Parathyroid adenoma (tissue), 2 donors: Measurements from ENCODE around the gene SNRNP48.

Experiments used
- H2AFZ ChIP-seq: fragments of 300-600 bp; sonication (generic); one replicate; pipeline ENCODE4 v1.7.0; 2017; ENCODE audit warnings: antibody characterized with exemption, mild to moderate bottlenecking
- H3K27ac ChIP-seq: fragments of 300-600 bp; sonication (generic); one replicate; pipeline ENCODE4 v1.7.0; 2017
- H3K27me3 ChIP-seq: fragments of 300-600 bp; sonication (generic); one replicate; pipeline ENCODE4 v1.7.0; 2017; ENCODE audit warnings: low read length; ENCODE audit not compliant: control insufficient read depth, insufficient read depth
- H3K36me3 ChIP-seq: fragments of 300-600 bp; sonication (generic); one replicate; pipeline ENCODE4 v1.7.0; 2017; ENCODE audit warnings: low read length; ENCODE audit not compliant: control insufficient read depth, insufficient read depth
- H3K4me1 ChIP-seq: fragments of 300-600 bp; sonication (generic); one replicate; pipeline ENCODE4 v1.7.0; 2017; ENCODE audit warnings: control low read depth
- H3K4me2 ChIP-seq: fragments of 300-600 bp; sonication (generic); one replicate; pipeline ENCODE4 v1.7.0; 2017; ENCODE audit warnings: low read length
- H3K4me3 ChIP-seq: fragments of 300-600 bp; sonication (generic); one replicate; pipeline ENCODE4 v1.7.0; 2017; ENCODE audit warnings: low read depth, low read length
- H3K79me2 ChIP-seq: fragments of 300-600 bp; sonication (generic); one replicate; pipeline ENCODE4 v1.7.0; 2017; ENCODE audit warnings: control low read depth
- H3K9ac ChIP-seq: fragments of 300-600 bp; sonication (generic); one replicate; pipeline ENCODE4 v1.7.0; 2017; ENCODE audit warnings: mild to moderate bottlenecking
- H3K9me3 ChIP-seq: fragments of 300-600 bp; sonication (generic); one replicate; pipeline ENCODE4 v1.7.0; 2017; ENCODE audit warnings: low read length; ENCODE audit not compliant: control insufficient read depth
- CTCF ChIP-seq: fragments of 300-600 bp; sonication (generic); IDR thresholded peaks from one replicate; pipeline ENCODE4 v1.7.0; 2017; ENCODE audit warnings: antibody characterized with exemption, mild to moderate bottlenecking
- donor health status: primary hyperparathyroidism.

SNRNP48 gene

GRCh38 chr6:7562769-7563168 is 27.2 kb upstream of the SNRNP48 start:
- Histone ChIP-seq H3K27ac (no peak overlapping the region), H2AFZ (no peak overlapping the region)

DNA sequence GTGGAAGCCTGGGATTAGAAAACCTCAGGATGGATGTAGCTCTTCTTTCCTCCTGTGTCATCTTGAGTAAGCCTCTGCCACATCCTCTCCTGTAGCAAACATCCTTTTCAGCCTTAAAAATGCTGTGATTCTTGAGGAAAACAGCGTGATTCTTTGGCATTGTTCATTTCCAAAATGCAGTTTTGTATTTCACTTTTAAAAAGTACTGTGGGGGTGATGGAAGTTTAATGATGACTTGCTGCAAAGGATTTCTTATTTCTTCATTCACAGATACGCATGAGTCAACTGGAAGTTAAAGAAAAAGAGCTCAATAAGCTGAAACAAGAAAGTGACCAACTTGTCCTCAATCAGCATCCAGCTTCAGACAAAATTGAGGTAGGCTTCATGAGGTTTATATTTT is 23.9 kb upstream of the SNRNP48 start:
- H3K79me2 ChIP-seq: no peaks in the 10 kb centered on the region
- no peak for TF ChIP-seq CTCF
- H3K4me3 ChIP-seq: no peak overlapping the region
- no peaks in the 10 kb centered on the region for H3K9me3 ChIP-seq
- peaks cover 7% of the 10 kb centered on the region for H3K4me1 ChIP-seq
- H3K27me3 ChIP-seq: no peaks in the 10 kb centered on the region
- H3K9ac ChIP-seq: no peak overlapping the region
- no peak overlapping the region for H3K4me2 ChIP-seq
- no peak overlapping the region for H2AFZ ChIP-seq
- H3K27ac ChIP-seq: no peak overlapping the region
- H3K36me3 ChIP-seq: no peaks in the 10 kb centered on the region

More at GRCh38 chr6:7562769-7563168, 27.2 kb upstream of the SNRNP48 start:
- Histone ChIP-seq H3K9ac (no peak overlapping the region), H3K27me3 (no peaks in the 10 kb centered on the region), H3K4me2 (no peak overlapping the region), H3K79me2 (no peaks in the 10 kb centered on the region), H3K4me3 (no peak overlapping the region), H3K4me1 (peaks cover 20% of the 10 kb centered on the region), H3K36me3 (no peaks in the 10 kb centered on the region), H3K9me3 (no peaks in the 10 kb centered on the region)
- no peak for TF ChIP-seq CTCF

- no peak overlapping the region for H3K4me3 ChIP-seq
- no peaks in the 10 kb centered on the region for H3K36me3 ChIP-seq
- H3K27me3 ChIP-seq: no peaks in the 10 kb centered on the region
- H3K4me2 ChIP-seq: no peak overlapping the region
- no peak overlapping the region for H3K27ac ChIP-seq
- no peak for TF ChIP-seq CTCF
- H3K9ac ChIP-seq: no peak overlapping the region
- H3K79me2 ChIP-seq: no peaks in the 10 kb centered on the region
- H2AFZ ChIP-seq: no peak overlapping the region
- peaks cover 6% of the 10 kb centered on the region for H3K4me1 ChIP-seq
- H3K9me3 ChIP-seq: no peaks in the 10 kb centered on the region
Observed at GRCh38 chr6:7566617-7567173, 23.3 kb upstream of the SNRNP48 start.

- Histone ChIP-seq H3K4me2 (no peak overlapping the region), H3K79me2 (no peaks in the 10 kb centered on the region), H3K9ac (no peak overlapping the region), H3K9me3 (no peaks in the 10 kb centered on the region), H3K36me3 (no peaks in the 10 kb centered on the region), H3K4me3 (no peak overlapping the region), H3K4me1 (no peaks in the 10 kb centered on the region), H3K27ac (no peak overlapping the region), H3K27me3 (no peaks in the 10 kb centered on the region), H2AFZ (no peak overlapping the region)
- no peak for TF ChIP-seq CTCF
Observed at GRCh38 chr6:7568021-7568420, 22.0 kb upstream of the SNRNP48 start.

- H3K79me2 ChIP-seq: no peaks in the 10 kb centered on the region
- H3K27me3 ChIP-seq: no peaks in the 10 kb centered on the region
- H3K4me2 ChIP-seq: no peak overlapping the region
- H3K4me1 ChIP-seq: no peaks in the 10 kb centered on the region
- H3K27ac ChIP-seq: no peak overlapping the region
- H2AFZ ChIP-seq: no peak overlapping the region
- H3K9ac ChIP-seq: no peak overlapping the region
- no peak for TF ChIP-seq CTCF
- no peaks in the 10 kb centered on the region for H3K9me3 ChIP-seq
- no peaks in the 10 kb centered on the region for H3K36me3 ChIP-seq
- H3K4me3 ChIP-seq: no peak overlapping the region
Observed at GRCh38 chr6:7569082-7569481, 20.9 kb upstream of the SNRNP48 start.
